Lung (tissue), 12 donors: ENCODE measurements around the gene ARL5C. TPM values are rescaled to one million over a fixed set of nuclear protein-coding genes. Genes with fewer than 3 reads are reported as not detected.

Experiments
- ATAC-seq: fragments of 200-7000 bp; cut with Tn5 transposase; one replicate; pipeline ENCODE4 v1.9.1; 2020; ENCODE audit warnings: moderate number of reproducible peaks; ENCODE audit not compliant: insufficient read depth, low FRiP score
- DNase-seq, 3 donors: peaks; one replicate each; pipeline ENCODE4 v3.0.0-alpha.2; 2013 to 2017
- H3K27ac ChIP-seq, 2 donors: one replicate each; pipeline ENCODE4 v1.5.1; 2013; ENCODE audit warnings: mild to moderate bottlenecking in 2 of 2, moderate library complexity in 2 of 2, control low read depth in 1 of 2, inconsistent platforms in 1 of 2, low read depth in 1 of 2, low read length in 1 of 2
- H3K27me3 ChIP-seq, 3 donors: one replicate each; pipeline ENCODE4 v1.5.1; 2013; ENCODE audit warnings: low read length in 2 of 3; ENCODE audit not compliant: control insufficient read depth in 3 of 3, insufficient read depth in 3 of 3
- H3K36me3 ChIP-seq, 4 donors: one replicate each; pipeline ENCODE4 v1.5.1; 2013; ENCODE audit warnings: low read length in 4 of 4, mild to moderate bottlenecking in 1 of 4, moderate library complexity in 1 of 4; ENCODE audit not compliant: control insufficient read depth in 4 of 4, insufficient read depth in 4 of 4
- H3K4me1 ChIP-seq, 5 donors: one replicate each; pipeline ENCODE4 v1.5.1; 2013; ENCODE audit warnings: low read length in 5 of 5, mild to moderate bottlenecking in 2 of 5, moderate library complexity in 1 of 5; ENCODE audit not compliant: control insufficient read depth in 5 of 5, insufficient read depth in 5 of 5
- H3K4me3 ChIP-seq: one replicate; pipeline ENCODE4 v1.5.1; 2013; ENCODE audit warnings: mild to moderate bottlenecking, control low read depth, moderate library complexity
- H3K9ac ChIP-seq, 2 donors: one replicate each; pipeline ENCODE4 v1.5.1; 2013; ENCODE audit warnings: low read length in 2 of 2, control low read depth in 1 of 2; ENCODE audit not compliant: insufficient read depth in 1 of 2
- H3K9me3 ChIP-seq, 4 donors: one replicate each; pipeline ENCODE4 v1.5.1; 2013; ENCODE audit warnings: low read length in 3 of 4, mild to moderate bottlenecking in 1 of 4, moderate library complexity in 1 of 4; ENCODE audit not compliant: control insufficient read depth in 4 of 4, insufficient read depth in 3 of 4
- CTCF ChIP-seq: IDR thresholded peaks from 2 replicates; pipeline ENCODE4 v1.5.1; 2012; ENCODE audit warnings: mild to moderate bottlenecking; ENCODE audit errors: control extremely low read depth, extremely low read depth
- WGBS, 2 donors: extraction: QIAGEN DNeasy Blood & Tissue Kit; methylation state at CpG; one replicate each; pipeline ENCODE4 v1.1.7; 2013; 5-methylcytosine and 5-hydroxymethylcytosine counted together
- polyA plus RNA-seq, 2 donors: library from polyadenylated mRNA; stranded (reverse); fragments of 200-250 nt; gene quantifications; one replicate each; pipeline ENCODE4 v1.2.1, GENCODE V29; 2013
- total RNA-seq, 2 donors: library from RNA; depleted of rRNA in 1 of 2; stranded (reverse); fragments of >200 nt in 1 of 2; gene quantifications; one replicate each; pipeline ENCODE4 v1.2.1, GENCODE V29; 2014 to 2021
- donor health status: control.
- donor health status: control.
- donor health status: Bipolar disorder and iron deficiency.
- donor health status: healthy.
- donor health status: DM: yes; HTN: yes; CAD: no.

The ARL5C gene
- total and polyA plus RNA-seq, 4 donors: not detected

DNA sequence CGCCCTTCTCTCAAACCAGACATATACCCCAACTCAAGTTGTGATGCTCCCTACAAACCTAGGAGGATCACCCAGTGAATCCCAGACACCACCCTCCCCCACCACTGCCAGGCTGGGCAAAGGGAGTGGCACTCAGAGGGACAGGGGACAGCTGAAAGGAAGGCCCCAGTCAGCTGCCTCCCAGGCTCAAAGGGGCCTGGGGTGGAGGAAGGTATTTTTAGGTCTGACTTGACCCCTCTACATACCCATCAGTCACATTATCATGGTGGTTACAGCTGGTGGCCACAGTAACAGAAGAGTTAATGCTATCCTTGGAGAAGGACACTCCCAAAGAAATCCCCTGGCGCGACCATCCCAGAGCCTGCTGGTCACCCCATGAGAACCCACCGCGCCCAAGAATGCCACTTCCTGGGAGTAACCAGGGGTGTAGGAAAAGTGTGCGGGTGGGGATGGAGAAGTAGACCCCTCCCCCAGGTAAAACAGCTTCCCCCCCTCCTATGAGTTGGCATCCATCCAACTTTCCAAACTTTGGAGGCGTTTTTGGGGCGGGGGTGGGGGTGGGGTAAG is 30.4 kb upstream of the ARL5C start:
- Histone ChIP-seq H3K4me3 (peak overlapping the region; percentile 18), H3K36me3 (peaks cover 0 to 22% (median 8%) of the 10 kb centered on the region in 4 donors), H3K27me3 (no peaks in the 10 kb centered on the region), H3K27ac (peak overlapping the region in 1 of 2 donors; percentile 68), H3K9ac (no peak overlapping the region), H3K4me1 (peaks cover 3 to 44% (median 9%) of the 10 kb centered on the region in 5 donors), H3K9me3 (no peaks in the 10 kb centered on the region)
- 33 to 52% methylated on average over 7 to 8 of the region's 8 CpGs for WGBS, 2 donors
- no peak for TF ChIP-seq CTCF
- ATAC-seq (no peak), DNase-seq (no peak)

DNA sequence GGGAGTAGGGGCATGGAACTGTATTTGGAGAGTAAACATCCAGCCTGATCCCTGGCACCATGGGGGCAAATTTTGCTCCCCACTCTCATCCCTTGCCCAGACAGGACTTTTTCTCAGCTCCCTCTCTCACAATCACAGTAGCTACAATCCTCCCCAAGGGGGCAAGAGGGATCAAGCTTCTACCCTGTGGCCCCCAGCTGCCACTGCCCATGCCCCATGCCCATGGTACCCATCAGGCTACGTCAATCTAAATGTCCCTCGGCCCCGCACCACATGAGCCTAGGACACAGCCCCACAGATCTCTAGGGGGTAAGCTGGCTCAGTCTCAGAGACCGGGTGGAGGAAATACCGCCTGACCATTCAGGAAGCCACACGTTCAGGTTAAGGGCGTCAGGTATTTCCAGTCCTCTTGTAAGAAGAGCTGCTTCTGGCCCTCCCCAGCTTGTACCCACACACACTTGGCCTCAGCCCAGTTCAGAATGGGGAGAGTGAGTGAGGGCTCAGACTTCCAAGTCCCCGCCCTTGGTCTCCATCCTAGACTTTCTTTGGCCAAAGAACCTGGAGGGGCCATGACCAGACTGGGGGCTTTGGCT is 29.7 kb upstream of the ARL5C start:
- H3K4me1 ChIP-seq: peaks cover 0 to 38% (median 9%) of the 10 kb centered on the region in 5 donors
- no peaks in the 10 kb centered on the region for H3K27me3 ChIP-seq
- DNase-seq: peak; percentile 26 to 71 (median 47)
- H3K4me3 ChIP-seq: no peak overlapping the region
- H3K9ac ChIP-seq: peak overlapping the region in 1 of 2 donors; percentile 15
- H3K27ac ChIP-seq: peak overlapping the region in 1 of 2 donors; percentile 82
- ATAC-seq: peak; percentile 7
- peaks cover 0 to 24% (median 7%) of the 10 kb centered on the region in 4 donors for H3K36me3 ChIP-seq
- no peak for TF ChIP-seq CTCF
- WGBS, 2 donors: 42 to 54% methylated on average over 8 of the region's 8 CpGs
- H3K9me3 ChIP-seq: no peaks in the 10 kb centered on the region

DNA sequence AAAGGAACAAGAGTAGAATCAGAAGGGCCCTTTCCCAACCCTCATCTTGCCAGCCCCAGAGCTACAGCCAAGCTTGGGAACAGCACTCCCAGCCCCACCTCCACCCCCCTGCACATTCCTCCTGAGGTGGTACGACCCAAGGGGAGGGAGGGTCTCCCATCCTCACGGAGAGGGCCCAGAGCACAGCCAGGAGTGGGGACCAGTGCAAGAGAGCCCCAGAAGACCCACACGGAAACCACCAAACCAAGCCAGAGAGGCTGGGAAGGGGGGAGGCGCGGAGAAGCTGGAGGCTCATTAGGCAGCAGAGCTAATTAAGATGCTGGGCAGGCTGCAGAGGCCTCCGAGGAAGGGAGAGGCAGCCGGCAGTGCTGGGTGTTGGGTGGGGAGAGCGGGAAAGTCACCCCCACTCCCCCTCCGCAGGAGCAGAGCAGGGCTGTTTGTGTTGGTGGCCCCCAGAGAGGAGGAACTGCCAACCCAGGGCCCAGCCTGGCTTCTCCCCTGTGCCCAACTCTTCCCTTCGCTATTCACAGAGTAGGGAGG is 29.1 kb upstream of the ARL5C start:
- Histone ChIP-seq H3K4me3 (no peak overlapping the region), H3K36me3 (peaks cover 0 to 25% (median 7%) of the 10 kb centered on the region in 4 donors), H3K27ac (peak overlapping the region in 1 of 2 donors; percentile 82), H3K27me3 (no peaks in the 10 kb centered on the region), H3K9me3 (no peaks in the 10 kb centered on the region), H3K4me1 (peaks cover 0 to 37% (median 9%) of the 10 kb centered on the region in 5 donors), H3K9ac (no peak overlapping the region)
- no peak for TF ChIP-seq CTCF
- no peak for DNase-seq
- WGBS, 2 donors: 61 to 87% methylated on average over 10 of the region's 10 CpGs
- no peak for ATAC-seq
